T-helper 2 cell treated with Interferon-gamma antibody and Interleukin-4, amounts not matched to agents 100 ng/mL and 5 ng/mL, for 36 hours (primary cell): ENCODE measurements around the gene NAA80. TPM values are rescaled to one million over a fixed set of nuclear protein-coding genes. Genes with fewer than 3 reads are reported as not detected.
"Not testable (repeated sequence)": the region's sequence is repeated elsewhere in the genome, so short reads cannot be mapped to it uniquely, and the experiment has no call there.

Experiments used
- intact Hi-C: fragments of 100-400 bp; cut with micrococcal nuclease; formaldehyde crosslinking; loops from one replicate; pipeline ENCODE4 v1.15.1; 2023
- total RNA-seq: library from RNA; stranded (reverse); gene quantifications from 2 replicates; pipeline ENCODE4 v1.2.3, GENCODE V29; 2022

NAA80 gene
- total RNA-seq, 1 donor from 2014 or later: 29.0 TPM

GRCh38 chr3:50293079-50293801 lies 6.0 kb downstream of the NAA80 start:
- intact Hi-C loops: no loop called here

- intact Hi-C loops: loop anchor here (1.0 kb wide), 4 partner anchors 29 to 822 kb away; partner anchors contain the start of genes CYB561D2, DAG1 and NPRL2
These were observed 6.8 kb downstream of the NAA80 start, which contains the start of gene IFRD2 for GRCh38 chr3:50292159-50293078. Gene IFRD2, minus strand, starts transcription at chr3:50292429. Its CDS starts 155 bp downstream, at chr3:50292274.

DNA sequence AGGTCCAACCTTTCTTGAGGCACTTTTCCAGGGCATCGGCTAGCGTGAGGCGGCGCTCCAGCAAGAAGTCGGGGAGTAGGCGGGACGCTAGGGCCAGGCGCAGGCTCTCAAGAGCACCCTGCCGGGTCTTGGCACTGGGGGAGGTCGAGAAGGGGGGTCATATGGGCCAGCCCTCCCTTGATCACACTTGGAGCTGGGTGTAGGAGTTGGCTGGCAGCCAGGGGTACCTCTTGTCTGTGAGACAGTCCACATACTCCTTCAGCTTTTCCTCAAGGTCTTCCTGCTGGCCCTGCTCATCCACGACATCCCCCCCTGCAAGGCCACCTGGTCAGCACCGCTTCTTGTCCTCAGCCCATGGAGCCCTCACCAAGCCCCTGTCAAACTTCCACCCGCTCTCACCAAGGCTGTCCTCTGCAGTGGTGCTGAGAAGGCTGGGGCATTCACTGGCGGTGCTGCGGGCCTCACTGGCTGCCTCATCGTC lies 9.0 kb downstream of the NAA80 start:
- intact Hi-C loops: no loop called here

GRCh38 chr3:50289130-50289529 lies 10.1 kb downstream of the NAA80 start:
- intact Hi-C loops: no loop called here

DNA sequence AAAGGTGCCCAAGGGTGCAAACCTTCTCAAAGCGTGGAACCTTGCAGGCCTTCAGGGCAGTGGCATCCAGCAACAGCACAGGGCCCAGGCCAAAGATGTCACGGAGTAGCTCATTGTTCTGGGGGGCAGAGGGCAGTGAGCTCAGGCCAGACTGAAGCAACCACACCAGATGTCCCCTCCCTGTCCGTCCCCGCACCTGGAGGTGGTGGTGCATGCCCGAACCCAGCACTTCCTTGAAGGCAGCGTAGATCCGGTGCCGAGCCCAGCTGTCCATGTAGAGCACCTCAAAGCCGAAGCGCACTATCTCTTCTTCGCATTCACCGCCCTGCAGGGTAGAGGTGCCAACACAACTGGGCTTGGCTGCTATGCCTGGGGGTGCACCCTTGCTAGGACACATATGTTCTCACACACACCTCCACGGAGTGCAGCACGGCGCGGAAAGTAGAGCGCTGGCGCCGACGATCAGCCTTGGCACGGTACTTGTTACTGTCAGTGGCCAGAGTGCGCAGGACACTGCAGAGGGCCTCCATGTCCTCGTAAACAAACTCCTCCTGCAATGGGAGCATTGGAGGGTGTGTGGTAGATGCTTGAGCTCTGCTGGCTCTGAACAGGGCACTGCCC lies 10.7 kb downstream of the NAA80 start:
- intact Hi-C loops: no loop called here

- intact Hi-C loops: no loop called here
These were observed 11.9 kb downstream of the NAA80 start for GRCh38 chr3:50287262-50287661.

- intact Hi-C loops: no loop called here
These were observed 12.6 kb downstream of the NAA80 start for GRCh38 chr3:50286322-50287227.

DNA sequence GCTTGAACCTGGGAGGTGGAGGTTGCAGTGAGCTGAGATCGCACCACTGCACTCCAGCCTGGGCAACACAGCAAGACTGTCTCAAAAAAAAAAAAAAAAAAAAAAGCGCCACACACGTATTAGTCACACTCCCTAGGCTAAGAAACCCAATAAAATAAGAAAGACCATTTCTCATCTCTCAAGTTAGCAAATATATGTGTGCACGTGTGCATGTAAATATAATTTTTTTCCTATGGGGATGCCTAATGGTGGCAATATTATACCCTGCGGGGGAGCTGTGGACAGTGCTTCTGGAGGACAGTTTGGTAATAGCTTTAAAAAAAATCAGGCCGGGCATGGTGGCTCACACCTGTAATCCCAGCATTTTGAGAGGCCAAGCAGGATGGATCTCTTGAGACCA lies 15.1 kb downstream of the NAA80 start:
- intact Hi-C loops: not testable (repeated sequence)

GRCh38 chr3:50279255-50280016 lies 19.8 kb downstream of the NAA80 start:
- intact Hi-C loops: no loop called here

- intact Hi-C loops: no loop called here
These were observed 20.4 kb downstream of the NAA80 start, which contains the start of gene LSMEM2 for GRCh38 chr3:50278880-50279224. Gene LSMEM2, plus strand, starts transcription at chr3:50279087. Its CDS starts 27 bp downstream, at chr3:50279114.

DNA sequence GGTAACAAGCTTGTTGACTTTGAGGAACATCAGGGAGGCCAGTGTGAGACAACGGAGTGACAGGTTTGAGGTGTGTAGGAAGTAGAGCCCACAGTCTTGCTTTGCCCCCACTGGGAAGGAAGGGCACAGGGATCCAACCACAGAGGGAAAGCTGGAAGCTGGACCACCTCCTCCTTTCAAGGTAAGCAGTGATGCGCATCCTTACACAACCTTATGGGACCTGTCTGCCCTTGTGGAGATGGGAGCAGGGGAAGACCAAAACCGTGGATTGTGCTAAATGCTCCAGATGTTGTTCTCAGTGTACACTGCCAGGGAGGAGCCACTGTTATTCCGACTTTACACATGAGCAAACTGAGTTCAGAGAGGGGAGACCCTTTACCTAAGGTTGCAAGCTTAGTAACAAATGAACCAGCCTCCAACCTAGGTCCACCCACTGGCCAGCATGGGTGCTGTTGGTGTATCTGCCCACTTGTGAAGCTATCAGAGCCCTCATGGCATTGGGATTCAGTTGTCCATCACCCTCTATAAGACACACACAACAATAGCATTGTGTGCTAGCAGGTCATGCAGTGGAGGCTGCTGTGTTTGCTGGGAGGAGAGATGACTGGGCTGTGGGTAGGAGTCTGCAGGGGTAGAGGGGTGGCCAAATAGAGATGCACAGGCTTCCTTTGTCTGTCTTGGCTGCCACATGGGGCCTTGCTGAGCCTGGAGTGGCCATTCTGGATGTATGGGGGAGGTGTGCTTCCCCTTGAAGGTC lies 20.9 kb downstream of the NAA80 start:
- intact Hi-C loops: no loop called here

DNA sequence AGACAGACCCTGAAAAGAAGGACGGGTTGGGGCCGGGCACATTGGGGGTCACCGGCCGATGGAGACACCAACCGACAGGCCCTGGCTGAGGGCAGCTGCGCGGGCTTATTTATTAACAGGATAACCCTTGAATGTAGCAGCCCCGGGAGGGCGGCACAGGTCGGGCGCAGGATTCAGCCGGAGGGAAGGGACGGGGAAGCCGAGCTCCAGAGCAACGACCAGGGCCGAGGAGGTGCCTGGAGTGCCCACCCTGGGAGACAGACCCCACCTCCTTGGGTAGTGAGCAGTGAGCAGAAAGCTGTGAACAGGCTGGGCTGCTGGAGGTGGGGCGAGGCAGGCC lies 22.5 kb downstream of the NAA80 start:
- intact Hi-C loops: no loop called here

GRCh38 chr3:50275996-50276761 lies 23.0 kb downstream of the NAA80 start:
- intact Hi-C loops: no loop called here

GRCh38 chr3:50275141-50275995 lies 23.8 kb downstream of the NAA80 start:
- intact Hi-C loops: no loop called here

- intact Hi-C loops: loop anchor here (1.0 kb wide), 1 partner anchor 50 kb away; no protein-coding TSS in a partner anchor
These were observed 24.7 kb downstream of the NAA80 start for GRCh38 chr3:50274371-50275104.

GRCh38 chr3:50273689-50274065 lies 25.5 kb downstream of the NAA80 start:
- intact Hi-C loops: loop anchor here (1.0 kb wide), 6 partner anchors 13 to 152 kb away; no protein-coding TSS in a partner anchor
